GM12865 (cell line): ENCODE results near the gene GRK3.
"Not testable (repeated sequence)": the region's sequence is repeated elsewhere in the genome, so short reads cannot be mapped to it uniquely, and the experiment has no call there.

Experiments used
- DNase-seq: peaks from one replicate; pipeline ENCODE4 v3.0.0; 2010; ENCODE audit warnings: low read depth
- H3K4me3 ChIP-seq: 2 replicates; pipeline ENCODE4 v1.5.1; 2011; ENCODE audit warnings: mild to moderate bottlenecking, low read depth, low read length, control low read depth
- TF ChIP-seq, protein P1 (sequence below): IDR thresholded peaks from 2 replicates; pipeline ENCODE4 v1.5.1; 2011; ENCODE audit warnings: low read length, control low read depth, low read depth, inconsistent platforms; ENCODE audit not compliant: insufficient read depth; ENCODE audit errors: missing control alignments

The GRK3 gene

DNA sequence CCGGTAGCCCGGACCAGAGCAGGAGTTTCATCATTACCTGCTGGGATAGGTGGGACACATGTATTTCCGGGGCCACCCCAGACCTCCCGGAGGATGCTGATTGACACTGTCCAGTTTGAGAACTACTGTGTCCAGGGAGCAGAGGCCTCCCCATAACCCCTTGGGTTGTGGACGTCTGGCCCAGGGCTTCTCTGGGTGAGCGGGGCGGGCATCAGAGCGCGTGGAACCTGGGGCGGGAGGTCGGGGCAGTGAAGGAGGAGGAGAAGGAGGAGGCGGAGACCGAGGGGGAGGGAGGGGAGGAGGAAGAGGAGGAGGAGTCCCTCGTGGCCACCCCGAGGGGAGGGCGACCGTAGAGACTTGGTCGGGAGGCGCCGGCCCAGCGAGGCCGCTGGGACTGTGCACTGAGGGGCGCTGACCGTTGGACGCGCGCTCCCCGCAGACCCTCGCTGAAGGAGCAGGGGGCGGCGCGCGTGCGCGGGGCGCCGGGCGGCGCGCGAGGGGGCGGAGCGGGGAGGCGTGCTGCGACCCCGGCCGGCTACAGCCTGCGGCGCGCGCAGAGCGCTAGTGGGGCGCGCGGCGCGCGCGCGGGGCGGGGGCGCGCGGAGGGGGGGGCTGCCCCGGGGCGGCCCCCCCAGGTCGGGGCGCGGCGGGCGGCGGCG is at the start of gene GRK3:
GRK3 (plus strand) TSS at position 356 of the 659 bp plus-strand sequence. CDS start 366 bp downstream, outside the sequence.
- TF ChIP-seq, protein P1, sequence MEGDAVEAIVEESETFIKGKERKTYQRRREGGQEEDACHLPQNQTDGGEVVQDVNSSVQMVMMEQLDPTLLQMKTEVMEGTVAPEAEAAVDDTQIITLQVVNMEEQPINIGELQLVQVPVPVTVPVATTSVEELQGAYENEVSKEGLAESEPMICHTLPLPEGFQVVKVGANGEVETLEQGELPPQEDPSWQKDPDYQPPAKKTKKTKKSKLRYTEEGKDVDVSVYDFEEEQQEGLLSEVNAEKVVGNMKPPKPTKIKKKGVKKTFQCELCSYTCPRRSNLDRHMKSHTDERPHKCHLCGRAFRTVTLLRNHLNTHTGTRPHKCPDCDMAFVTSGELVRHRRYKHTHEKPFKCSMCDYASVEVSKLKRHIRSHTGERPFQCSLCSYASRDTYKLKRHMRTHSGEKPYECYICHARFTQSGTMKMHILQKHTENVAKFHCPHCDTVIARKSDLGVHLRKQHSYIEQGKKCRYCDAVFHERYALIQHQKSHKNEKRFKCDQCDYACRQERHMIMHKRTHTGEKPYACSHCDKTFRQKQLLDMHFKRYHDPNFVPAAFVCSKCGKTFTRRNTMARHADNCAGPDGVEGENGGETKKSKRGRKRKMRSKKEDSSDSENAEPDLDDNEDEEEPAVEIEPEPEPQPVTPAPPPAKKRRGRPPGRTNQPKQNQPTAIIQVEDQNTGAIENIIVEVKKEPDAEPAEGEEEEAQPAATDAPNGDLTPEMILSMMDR, result no peak
- peak; percentile 85 for DNase-seq
- peak within 1 kb of the TSS; percentile 68 for H3K4me3 ChIP-seq

DNA sequence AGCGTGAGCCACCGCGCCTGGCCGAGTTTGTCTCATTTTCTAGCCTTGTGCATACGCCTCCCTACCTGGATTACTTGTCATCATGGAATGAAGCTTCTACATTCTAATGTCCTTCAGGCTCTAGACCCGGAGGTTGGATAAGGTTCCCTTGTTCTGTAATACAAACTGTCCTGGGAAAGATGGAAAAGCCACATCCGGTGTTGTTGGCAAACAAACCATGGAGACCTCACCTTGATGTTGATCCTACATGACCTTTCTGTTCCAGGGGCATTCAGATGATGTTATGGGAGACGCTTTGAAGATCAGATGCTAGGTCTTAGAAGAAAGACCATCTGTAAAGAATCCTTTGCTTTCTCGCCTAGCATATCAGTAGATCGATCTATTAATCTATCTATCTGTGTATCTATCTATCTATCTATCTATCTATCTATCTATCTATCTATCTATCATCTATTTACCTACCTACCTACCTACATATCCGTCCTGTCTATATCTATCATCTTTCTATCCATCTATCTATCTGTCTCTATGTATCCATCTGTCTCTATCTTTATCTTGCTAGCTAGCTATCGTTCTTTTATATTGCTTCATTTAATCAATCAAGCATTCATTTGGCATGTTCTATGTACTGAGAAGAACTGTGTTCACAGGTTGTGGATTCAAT is 46.3 kb upstream of the GRK3 start:
- H3K4me3 ChIP-seq, result no peak overlapping the region
- no peak for DNase-seq
- TF ChIP-seq, protein P1, result no peak

DNA sequence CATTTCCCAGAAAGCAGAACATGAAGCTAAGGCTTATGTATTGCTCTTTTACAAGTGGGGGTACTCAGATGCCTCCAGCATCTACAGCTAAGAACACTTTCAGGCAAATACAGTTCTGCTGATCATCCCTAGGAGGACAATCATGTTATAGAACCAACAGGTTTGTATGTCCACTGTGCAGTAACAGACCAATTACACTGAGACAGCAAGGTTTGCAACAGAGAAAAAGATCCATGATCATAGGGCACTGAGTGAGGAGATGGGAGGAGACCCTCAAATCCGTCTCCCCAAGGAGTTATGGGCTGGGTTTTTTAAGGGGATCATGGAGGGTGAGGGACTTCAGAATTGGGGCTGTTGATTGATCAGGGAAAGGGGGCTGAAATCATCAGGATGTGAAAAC is 39.1 kb upstream of the GRK3 start:
- no peak for DNase-seq
- H3K4me3 ChIP-seq, result no peak overlapping the region
- TF ChIP-seq, protein P1, result no peak

DNA sequence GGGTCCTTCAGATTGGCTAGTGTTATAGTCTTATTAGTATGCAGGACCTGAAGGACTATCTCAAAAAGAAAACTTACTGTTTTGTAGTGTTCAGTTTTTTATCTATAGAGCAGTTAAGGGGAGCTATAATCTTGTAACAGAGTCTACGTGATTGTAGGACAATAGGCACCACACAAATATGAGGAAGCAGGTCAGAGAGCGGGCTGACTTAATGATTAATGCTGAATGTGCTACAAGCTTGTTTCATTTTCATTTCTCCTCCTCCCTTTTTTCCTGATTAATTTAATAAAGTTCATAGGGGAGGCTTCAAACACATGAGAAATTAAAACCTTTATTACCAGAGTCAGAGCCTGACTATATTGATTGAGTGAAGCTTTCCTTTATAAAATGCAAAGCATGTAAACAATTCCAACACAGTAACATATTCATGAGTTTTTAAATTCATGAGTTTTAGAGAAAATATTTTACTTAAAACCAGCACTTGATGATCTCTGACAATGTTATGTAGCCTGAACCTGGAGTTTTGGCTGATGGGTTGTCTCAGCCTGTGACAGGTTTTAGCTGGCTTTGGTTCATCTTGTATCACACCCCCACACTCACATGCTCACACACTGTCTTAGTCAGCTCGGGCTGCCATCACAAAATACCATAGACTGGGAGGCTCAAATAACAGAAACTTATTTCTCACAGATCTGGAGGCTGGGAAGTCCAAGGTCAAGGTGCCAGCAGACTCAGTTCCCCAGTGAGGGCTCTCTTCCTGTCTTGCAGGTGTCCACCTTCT is 38.5 kb upstream of the GRK3 start:
- not testable (repeated sequence) for H3K4me3 ChIP-seq

DNA sequence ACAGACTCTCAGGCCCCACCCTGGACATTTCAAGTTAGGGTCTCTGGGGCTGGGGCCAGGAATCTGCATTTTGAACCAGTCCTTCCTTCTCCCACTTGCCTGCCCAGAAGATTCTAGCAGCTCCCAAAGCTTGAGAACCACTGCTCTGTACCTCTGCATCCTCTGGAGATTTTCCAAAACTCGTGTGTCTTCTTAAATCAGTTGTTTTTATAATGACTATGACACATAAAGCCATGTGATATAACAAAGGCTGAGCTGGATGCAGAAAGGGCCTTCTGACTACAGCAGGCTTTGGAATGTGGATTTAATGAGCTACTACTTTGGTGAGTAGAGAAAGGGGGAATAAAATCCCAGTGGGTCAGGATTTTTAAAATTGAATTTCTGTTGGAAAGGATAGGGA is 37.5 kb upstream of the GRK3 start:
- not testable (repeated sequence) for DNase-seq, H3K4me3 ChIP-seq

More for the DNA sequence above, 38.5 kb upstream of the GRK3 start:
- DNase-seq, result not testable (repeated sequence)

DNA sequence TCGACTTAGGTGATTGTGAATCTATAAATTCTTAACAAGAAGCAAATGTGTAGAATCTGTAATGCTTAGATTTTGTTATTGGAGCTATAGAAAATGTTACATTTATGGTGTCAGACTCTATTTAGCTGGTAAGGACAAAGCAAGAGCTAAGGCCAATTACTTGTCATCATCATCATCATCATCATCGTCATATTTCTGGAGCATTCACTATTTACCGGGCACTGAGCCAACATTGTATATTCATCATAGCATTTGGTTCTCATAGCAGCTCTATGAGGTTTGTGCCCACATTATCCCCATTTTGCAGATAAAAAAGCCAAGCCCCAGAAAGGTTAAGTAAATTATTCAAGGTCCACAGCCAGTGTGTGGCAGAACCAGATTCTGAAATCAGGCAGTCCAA is 36.4 kb upstream of the GRK3 start:
- DNase-seq, result not testable (repeated sequence)

DNA sequence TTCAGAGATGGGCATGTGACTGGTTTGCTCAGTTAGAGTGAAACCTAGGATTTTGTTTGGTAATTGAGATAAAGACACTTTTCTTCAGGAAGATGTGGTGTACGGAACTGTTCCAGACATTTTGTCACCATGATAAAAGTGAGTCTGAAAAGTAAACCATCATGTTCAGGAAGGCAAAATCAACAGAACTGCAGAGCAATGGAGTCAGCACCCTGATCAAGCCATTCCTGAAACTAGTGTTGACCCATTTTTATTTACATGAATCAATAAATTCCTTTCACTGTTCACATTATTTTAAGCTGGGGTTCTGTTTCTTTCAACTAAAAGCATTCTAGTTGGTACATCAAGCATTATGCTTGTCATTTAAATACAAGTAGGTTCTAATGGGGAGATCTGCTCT is 35.4 kb upstream of the GRK3 start:
- H3K4me3 ChIP-seq, DNase-seq: not testable (repeated sequence)

More for the DNA sequence above, 36.4 kb upstream of the GRK3 start:
- H3K4me3 ChIP-seq, result not testable (repeated sequence)

DNA sequence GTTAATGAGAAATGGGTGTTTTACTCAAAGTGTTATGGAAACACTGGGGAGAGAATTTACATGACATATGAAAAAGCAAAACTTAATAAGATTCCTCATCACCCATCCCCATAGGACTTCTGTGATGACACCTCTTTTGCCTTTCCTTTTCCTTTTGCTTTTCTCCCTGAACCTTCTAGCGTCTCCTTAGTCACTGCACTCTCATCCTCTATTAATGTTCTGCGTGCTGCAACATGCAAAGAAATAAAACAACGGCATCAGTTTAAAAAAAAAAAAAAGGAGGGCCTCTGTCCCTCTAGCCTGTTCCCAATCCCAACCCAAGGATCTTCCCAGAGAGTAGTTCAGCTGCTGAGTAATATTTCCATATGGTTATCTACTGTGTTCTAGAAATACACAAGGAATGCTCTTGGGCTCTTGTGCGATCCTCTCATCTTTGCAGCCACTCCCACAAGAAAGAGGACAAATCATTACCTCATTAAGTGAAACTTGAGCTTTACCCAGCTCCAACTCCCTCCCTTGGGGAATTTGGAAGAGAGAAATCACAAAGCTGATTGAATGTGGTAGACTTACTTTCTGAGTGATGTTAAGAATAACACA is 34.8 kb upstream of the GRK3 start:
- DNase-seq, H3K4me3 ChIP-seq: not testable (repeated sequence)

DNA sequence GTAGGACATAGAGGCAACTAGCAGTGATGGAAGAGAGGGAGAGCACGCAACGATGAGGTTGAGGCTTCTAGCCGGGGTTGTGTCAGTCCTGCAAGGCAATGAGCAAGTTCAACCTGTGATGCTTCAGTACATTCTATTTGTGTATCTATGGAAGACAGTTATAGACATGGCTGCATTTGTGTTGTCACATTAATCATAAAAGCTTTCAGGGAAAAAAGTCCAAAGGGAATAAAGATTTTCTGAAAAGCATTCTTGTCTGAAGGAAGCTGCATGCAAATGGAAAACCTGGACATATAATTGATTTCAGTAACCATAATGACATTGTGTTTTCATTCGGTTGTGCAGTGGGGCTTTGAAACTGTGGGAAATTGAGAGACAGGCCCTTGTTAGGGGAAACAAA is 32.8 kb upstream of the GRK3 start:
- H3K4me3 ChIP-seq, DNase-seq: not testable (repeated sequence)

DNA sequence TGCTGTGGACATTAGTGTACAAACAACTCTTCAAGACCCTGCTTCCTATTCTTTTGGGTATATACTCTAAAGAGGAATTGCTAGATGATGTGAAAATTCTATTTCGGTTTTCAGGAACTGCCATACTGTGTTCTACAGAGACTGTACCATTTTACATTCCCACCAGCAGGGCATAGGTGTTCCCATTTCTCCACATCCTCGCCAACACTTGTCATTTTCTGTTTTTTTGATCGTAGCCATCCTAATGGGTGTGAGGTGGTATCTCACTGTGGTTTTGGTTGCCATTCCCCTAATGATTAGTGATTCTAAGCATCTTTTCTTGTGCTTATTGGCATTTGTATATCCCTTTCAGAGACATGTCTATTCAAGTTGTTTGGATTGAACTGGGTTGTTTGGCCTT is 29.8 kb upstream of the GRK3 start:
- DNase-seq, result no peak
- TF ChIP-seq, protein P1, result no peak
- no peak overlapping the region for H3K4me3 ChIP-seq
